DLD1 (cell line): ENCODE measurements around the gene GABRR1.
"Not testable (repeated sequence)": the region's sequence is repeated elsewhere in the genome, so short reads cannot be mapped to it uniquely, and the experiment has no call there.

ENCODE experiments used
- in situ Hi-C: cut with HindIII; loops from 2 replicates; pipeline ENCODE4 v1.10.0; 2017; ENCODE audit warnings: low sequenced_read_pairs

The GABRR1 gene

GRCh38 chr6:89162047-89162371, 55.1 kb downstream of the GABRR1 start:
- in situ Hi-C loops = no loop called here

- in situ Hi-C loops = no loop called here
Measured at GRCh38 chr6:89161326-89162046, 55.7 kb downstream of the GABRR1 start.

DNA sequence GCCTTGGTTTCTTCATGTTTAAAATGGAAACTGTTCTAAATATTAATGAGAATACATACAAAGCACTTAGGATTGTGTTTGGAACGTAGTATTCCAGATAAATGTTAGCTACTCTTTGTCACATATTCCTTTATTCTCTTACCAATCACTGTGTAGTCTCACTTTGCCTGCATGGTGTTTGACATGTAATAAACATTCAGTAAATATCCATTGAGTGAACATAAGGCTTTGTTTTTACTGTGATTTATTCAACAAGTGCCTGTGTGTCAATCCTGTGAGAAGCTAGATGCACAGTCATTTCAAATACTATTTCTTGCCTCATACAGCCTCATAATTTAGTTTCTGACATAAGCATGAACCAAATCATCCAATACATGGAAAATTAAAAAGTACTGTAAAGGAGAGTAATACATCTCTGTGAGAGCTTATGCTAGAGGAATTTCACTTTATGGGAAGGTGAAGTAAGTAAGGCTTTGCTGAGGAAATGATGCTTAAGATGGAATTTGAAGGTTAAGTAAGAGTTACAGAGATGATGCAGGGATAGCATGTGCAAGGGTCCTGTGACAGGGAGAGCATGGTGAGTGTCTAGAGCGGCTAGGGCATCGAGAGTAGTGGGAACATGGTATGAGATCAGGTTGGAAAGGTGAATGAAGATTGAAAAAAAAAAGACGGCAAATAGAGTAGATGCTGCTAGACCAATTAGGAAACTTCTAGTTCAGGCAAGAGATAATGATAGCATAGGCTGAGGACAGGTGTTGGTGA, 56.6 kb downstream of the GABRR1 start:
- in situ Hi-C loops = no loop called here

DNA sequence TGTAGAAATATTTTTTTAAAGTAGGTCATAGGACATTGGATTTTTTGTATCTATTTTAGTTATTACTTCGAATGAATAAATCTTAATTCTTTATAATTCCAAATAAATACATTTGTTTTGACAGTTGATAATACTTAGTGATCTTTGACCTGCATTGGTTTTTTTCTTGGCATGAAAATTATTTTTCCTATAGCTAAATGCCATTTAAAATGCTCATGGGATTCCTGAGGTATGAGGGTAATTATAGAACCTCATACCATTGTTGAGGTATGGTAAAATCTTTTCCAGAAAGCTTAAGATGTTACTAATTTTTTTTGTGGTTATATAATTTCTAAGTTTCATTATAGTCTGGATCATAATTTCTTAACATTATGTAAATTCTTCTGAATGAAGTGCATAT, 63.0 kb downstream of the GABRR1 start:
- in situ Hi-C loops = no loop called here

DNA sequence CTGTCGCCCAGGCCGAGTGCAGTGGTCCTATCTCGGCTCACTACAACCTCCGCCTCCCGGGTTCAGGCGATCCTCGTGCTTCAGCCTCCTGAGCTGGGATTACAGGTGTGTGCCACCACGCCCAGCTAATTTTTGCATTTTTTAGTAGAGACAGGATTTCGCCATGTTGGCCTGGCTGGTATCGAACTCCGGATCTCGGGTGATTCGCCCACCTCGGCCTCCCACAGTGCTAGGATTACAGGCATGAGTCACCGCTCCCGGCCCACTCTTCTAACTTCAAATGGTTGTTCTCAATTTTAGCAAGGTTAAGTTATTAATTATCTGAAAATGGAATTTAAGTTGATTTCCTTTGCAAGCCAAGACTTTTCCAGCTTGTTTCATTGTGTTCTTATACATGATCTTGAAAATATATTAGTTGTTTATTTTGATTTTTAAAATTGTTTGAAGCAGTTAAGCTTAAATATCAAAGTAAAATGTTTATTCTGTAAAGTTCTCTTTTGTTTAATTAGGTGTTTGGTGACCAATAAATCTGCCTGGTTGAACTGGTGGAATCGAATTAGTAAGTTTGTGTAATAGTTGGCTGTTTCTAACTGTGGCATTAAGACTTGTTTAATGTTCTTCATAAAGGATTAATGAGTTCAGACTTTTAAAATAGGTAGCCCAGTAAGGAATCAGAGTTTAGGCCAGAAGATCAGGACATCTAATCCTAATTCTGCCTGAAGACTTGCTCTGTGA, 69.0 kb downstream of the GABRR1 start:
- in situ Hi-C loops = no loop called here

DNA sequence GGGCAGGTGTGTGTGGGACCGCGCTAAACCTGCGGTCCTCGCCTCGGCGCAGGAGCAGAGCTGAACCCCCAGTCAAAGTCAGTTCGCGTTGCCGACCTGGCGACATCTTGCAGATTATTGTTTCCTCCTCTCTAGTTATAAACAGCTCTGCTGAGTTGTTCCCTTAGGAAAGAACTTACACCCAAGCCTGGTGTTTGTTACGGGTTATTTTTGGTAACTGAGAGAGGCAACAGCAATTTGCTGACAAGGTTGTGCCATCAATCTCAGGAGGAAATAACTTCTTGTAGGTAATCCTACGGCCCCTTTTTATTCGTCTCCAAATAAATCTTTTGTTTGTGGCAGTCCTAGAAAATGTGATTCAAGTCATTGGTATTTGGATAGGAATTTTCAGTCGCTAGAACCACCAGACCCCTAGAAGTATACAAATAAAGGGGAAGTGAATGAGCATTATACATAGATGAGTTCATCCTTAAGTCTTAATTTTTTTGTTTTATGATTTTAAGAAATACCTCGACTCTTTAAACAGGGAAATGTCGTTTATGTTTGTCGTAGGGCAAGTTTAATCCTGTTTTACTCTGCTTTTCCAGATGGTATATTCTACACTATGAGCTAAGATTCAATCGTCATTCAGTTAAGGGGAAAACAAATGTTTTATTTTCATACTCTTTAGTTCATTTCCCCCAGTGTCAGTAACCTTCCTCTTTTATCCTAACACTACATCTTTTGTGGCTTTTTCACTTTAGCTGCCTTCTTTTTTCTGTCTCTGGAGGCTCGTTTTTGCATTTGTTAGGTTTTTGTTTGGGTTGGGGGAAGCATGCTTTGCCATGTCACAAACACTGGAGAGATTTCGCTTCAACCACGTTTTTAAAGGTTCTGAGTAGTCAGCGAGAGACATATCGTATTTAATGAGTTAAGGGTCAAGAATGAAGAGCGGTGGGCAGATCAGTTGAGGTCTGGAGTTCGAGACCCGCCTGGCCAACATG, 70.1 kb downstream of the GABRR1 start:
- in situ Hi-C loops = no loop called here

- in situ Hi-C loops = no loop called here
Measured at GRCh38 chr6:89145956-89146717, 71.0 kb downstream of the GABRR1 start, which contains the start of gene PM20D2. PM20D2 (plus strand) TSS chr6:89146055; CDS start chr6:89146145, 90 bp downstream.

DNA sequence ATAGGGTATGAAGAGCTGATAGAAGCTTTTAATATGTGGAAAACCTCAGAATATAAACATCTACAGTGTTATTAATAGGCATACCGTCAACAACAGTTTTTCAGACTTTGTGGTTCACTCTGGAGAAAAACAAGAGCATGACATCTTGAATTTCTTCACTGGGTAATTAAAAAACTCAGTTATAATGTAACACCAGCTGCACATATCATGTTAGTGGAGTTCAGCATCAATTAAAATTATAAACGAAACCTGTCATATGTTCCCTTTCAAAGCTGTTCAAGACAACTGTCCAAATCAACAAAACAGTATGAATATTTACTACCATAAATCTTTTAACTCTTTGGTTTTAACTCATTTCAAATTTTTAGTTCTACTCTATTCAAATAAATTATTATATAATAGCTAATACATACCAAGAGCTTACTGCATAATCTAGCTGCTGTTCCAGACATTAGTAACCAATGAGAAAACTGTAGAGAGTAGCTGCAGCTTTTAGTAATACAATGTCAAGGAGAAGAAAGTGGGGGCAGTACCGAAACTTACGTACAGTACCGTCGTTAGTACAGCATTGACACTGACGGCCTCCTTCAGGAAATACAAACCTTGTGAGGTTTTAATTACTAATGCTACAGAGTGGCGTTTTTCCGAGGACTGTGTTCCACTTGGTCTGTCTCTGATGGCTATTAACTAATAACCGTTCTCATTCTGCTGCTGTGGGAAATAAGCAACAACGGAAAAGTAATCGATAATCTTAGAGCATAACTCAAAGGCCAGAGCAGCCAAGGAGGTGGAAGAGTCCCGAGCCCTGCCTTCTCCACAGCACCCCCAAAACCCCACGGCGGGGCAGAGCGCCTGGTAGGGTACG, 71.8 kb downstream of the GABRR1 start:
- in situ Hi-C loops = no loop called here

- in situ Hi-C loops = no loop called here
Measured at GRCh38 chr6:89144354-89144906, 72.7 kb downstream of the GABRR1 start.

DNA sequence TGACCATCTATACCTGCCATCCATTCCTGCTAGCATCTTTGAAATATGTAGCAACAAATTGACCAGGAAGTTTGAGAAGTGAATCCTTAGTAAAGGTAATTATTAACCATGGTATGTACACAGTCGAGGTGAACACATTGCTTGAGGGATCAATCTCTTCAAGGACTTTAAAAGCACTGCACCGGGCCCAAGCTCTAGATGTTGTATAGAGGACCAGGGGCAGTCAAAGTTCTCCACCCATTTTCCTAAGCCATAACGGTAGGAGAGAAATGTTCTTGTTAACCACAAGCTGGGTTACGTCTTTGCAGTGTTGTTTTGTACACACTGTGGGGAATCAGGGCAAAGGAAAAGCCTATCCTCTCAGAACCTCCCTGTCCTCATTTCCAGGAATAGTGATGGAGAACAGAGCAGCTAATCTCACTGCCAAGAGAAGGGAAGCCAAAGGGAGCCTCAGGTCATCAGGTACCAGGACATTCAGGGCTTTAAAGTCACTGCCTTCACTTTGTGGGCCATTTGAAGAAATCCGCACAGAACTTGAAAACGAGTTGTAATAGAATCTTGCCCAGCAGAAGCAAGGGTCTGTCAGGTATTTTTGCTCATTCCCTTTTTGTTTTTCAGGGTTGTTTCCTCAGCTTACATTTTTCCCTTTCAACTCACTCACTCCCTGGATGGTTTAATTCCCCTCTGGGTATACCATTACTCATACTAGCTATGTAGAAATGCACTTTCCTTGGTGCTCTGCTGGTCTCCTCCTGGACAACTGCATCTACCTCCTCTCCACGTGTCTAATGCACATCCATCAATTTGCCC, 76.6 kb downstream of the GABRR1 start:
- in situ Hi-C loops = no loop called here

DNA sequence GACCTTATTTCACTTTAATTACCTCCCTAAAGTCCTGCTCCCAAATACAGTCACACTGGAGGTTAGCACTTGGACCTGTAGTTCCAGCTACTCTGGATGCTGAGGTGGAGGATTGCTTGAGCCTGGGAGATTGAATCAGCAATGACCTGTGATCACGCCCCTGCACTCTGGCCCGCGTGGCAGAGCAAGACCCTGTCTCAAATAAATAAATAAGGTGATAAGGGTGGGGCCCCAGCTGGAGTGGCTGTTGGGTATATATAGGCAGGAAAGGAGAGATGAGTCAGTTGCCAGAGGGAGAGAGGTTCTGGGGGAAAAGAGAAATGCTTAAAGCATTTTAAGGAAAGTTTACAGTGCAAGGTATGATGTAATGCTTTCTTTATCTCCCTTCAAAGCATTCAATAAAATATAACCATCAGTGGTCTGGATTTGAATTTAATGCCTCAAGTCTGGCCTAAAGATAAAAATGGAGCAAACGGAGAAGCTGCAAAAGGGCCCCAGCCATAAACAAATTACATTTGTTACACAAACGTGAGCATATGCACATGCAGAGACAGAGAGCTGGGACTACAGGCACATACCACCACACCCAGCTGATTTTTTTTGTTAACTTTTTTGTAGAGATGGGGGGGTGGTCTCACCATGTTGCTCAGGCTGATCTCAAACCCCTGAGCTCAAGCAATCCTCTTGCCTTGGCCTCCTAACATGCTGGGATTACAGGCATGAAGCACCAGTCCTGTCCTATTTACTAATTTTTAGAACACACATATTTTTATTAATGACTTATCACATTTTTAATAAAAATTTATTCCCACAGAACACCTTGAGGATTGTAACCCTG, 77.4 kb downstream of the GABRR1 start:
- in situ Hi-C loops = no loop called here

GRCh38 chr6:89138173-89138572, 79.0 kb downstream of the GABRR1 start:
- in situ Hi-C loops = no loop called here

GRCh38 chr6:89134723-89135122, 82.4 kb downstream of the GABRR1 start:
- in situ Hi-C loops = no loop called here

GRCh38 chr6:89133981-89134380, 83.2 kb downstream of the GABRR1 start:
- in situ Hi-C loops = no loop called here

GRCh38 chr6:89132057-89132456, 85.1 kb downstream of the GABRR1 start:
- in situ Hi-C loops = no loop called here

DNA sequence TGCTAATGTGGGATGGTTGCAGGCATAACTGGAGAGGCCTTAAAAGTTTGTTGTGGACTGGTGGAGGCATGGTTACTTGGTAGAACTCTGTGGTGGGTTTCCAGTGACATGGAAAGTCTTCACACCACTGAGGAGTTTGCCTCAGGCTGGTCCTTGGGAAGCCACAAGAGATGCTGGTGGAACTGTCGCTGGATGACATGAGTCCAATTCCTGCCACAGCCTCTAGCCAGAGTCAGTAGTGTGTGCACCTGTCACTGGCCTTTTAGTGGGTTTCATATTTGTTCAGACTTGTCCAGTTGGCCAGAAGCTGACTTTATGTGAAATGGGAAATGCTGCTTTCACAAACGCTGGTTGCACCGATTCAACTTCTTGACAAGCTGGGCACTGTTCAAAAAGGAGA, 85.6 kb downstream of the GABRR1 start:
- in situ Hi-C loops = no loop called here

- in situ Hi-C loops = not testable (repeated sequence)
Measured at GRCh38 chr6:89128256-89128671, 88.9 kb downstream of the GABRR1 start.
